Measurements from ENCODE around the gene GP9. TPM values are rescaled to one million over a fixed set of nuclear protein-coding genes. Genes with fewer than 3 reads are reported as not detected.

The GP9 gene
- total and polyA plus RNA-seq, 3 donors from 2014 or later, result 1.4 to 2.1 (median 1.7) TPM

- Histone ChIP-seq H3K4me3 (no peak overlapping the region), H3K9me3 (no peaks in the 10 kb centered on the region), H3K27me3 (no peaks in the 10 kb centered on the region), H3K4me1 (no peaks in the 10 kb centered on the region), H3K27ac (no peak overlapping the region), H3K36me3 (ENCODE audit: low read depth, missing control alignments) (no peaks in the 10 kb centered on the region)
- WGBS, 2 donors, result 72 to 80% methylated on average over 13 to 19 of the region's 19 CpGs
- DNase-seq, result no peak
- intact Hi-C loops (cut with DNase I; ENCODE audit: low total_unique reads), result no loop called here
- TF ChIP-seq POLR2A (IDR thresholded peaks at IDR 0.05), result no peak
- no peak for TF ChIP-seq CTCF (IDR thresholded peaks at IDR 0.05)
These were observed 45.0 kb upstream of the GP9 start for GRCh38 chr3:129015388-129016105.

GRCh38 chr3:129016356-129016719, 44.2 kb upstream of the GP9 start:
- Histone ChIP-seq H3K27ac (no peak overlapping the region), H3K4me1 (no peaks in the 10 kb centered on the region), H3K4me3 (no peak overlapping the region), H3K27me3 (no peaks in the 10 kb centered on the region), H3K9me3 (no peaks in the 10 kb centered on the region), H3K36me3 (ENCODE audit: low read depth, missing control alignments) (no peaks in the 10 kb centered on the region)
- TF ChIP-seq CTCF (IDR thresholded peaks at IDR 0.05) (no peak), POLR2A (IDR thresholded peaks at IDR 0.05) (no peak)
- DNase-seq, result no peak
- intact Hi-C loops (cut with DNase I; ENCODE audit: low total_unique reads), result no loop called here
- WGBS, 2 donors, result 64 to 83% methylated on average over 4 to 6 of the region's 6 CpGs

- H3K36me3 ChIP-seq (ENCODE audit: low read depth, missing control alignments), result no peaks in the 10 kb centered on the region
- H3K27me3 ChIP-seq, result no peaks in the 10 kb centered on the region
- H3K27ac ChIP-seq, result peak overlapping the region in 1 of 2 donors; percentile 30
- DNase-seq, result no peak
- WGBS, 2 donors, result 75 to 78% methylated on average over 9 to 14 of the region's 14 CpGs
- H3K4me3 ChIP-seq, result no peak overlapping the region
- H3K9me3 ChIP-seq, result no peaks in the 10 kb centered on the region
- intact Hi-C loops (cut with DNase I; ENCODE audit: low total_unique reads), result no loop called here
- H3K4me1 ChIP-seq, result peaks cover 1% of the 10 kb centered on the region
- no peak for TF ChIP-seq CTCF (IDR thresholded peaks at IDR 0.05)
- TF ChIP-seq POLR2A (IDR thresholded peaks at IDR 0.05), result no peak
These were observed 43.7 kb upstream of the GP9 start for GRCh38 chr3:129016720-129017483.

- H3K4me1 ChIP-seq, result peaks cover 6% of the 10 kb centered on the region
- H3K4me3 ChIP-seq, result no peak overlapping the region
- intact Hi-C loops (cut with DNase I; ENCODE audit: low total_unique reads), result no loop called here
- no peaks in the 10 kb centered on the region for H3K27me3 ChIP-seq
- TF ChIP-seq POLR2A (IDR thresholded peaks at IDR 0.05) (no peak), CTCF (IDR thresholded peaks at IDR 0.05) (no peak)
- H3K36me3 ChIP-seq (ENCODE audit: low read depth, missing control alignments), result no peaks in the 10 kb centered on the region
- 62 to 74% methylated on average over 7 of the region's 7 CpGs for WGBS, 2 donors
- H3K9me3 ChIP-seq, result no peaks in the 10 kb centered on the region
- H3K27ac ChIP-seq, result peak overlapping the region in 1 of 2 donors; percentile 30
- DNase-seq, result no peak
These were observed 43.1 kb upstream of the GP9 start for GRCh38 chr3:129017484-129017899.

Measured in testis (tissue), 3 donors.